Fibroblast of upper back skin (primary cell): ENCODE results near the gene OR52N5.
A peak's percentile ranks its signal among the peaks of the same experiment; 100 is the strongest.

Source experiments
- DNase-seq: peaks from one replicate; pipeline ENCODE4 v3.0.0-alpha.2; 2013

The OR52N5 gene

DNA sequence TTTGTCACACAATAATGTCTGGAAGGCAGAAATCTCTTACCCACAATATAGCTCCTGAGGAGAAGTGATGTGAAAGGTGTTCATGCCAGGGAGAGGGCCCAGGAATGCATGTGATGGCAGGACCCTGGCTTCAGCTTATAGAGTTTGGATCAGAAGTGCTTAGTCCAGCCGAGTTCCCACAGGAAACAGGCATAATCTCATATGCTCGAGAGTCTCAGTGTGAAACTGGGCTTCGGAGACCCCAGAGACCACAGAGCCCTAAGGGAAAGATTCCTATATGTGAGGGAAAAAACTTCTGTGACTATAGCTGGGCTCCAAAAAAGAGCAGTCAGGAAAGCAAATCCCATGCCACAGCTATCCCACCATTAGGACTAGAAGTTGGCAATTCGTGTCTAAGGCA, at the start of gene OR52N5:
Gene OR52N5 (minus strand): TSS at position 101 of the 400 bp plus-strand sequence. CDS start 4,721 bp downstream, outside the sequence.
- DNase-seq: no peak

- DNase-seq: no peak
Observed at GRCh38 chr11:5831196-5831829, 48.2 kb upstream of the OR52N5 start.

- DNase-seq: no peak
Observed at GRCh38 chr11:5818245-5818886, 35.2 kb upstream of the OR52N5 start.

DNA sequence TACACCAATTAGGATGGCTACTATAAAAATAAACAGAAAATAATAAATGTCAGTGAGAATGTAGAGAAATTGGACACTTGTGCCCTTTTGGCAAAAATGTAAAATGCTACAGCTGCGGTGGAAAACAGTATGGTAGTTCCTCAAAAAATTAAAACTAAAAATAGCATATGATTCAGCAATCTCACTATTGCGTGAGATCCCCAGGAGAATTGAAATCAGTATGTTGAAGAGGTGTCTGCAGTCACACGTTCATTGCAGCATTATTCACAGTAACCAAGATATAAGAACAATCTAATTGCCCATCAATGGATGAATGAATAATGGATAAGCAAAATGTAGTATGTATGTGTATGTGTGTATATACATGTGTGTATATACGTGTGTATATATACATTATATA, 32.4 kb upstream of the OR52N5 start:
- DNase-seq: no peak

GRCh38 chr11:5809905-5810795, 27.0 kb upstream of the OR52N5 start:
- no peak for DNase-seq

DNA sequence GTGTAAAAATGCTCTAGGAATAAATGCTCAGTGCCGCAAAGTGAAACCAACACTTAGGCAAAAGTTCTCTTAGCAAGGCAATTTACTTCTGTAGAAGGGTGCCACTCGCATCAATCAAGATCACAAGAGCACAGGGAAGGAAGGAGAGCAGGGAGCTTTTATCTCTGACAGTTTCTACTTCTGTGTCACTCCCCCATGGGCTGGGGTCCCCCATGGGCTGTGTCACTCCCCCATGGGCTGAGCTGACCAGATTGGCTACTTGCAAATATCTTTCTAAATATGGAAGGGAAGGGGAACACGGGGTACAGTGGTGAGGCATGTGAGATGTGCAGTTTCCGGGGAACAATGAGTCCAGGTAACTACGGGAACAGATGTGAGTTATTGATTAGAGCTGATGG, 26.0 kb upstream of the OR52N5 start:
- DNase-seq: no peak

DNA sequence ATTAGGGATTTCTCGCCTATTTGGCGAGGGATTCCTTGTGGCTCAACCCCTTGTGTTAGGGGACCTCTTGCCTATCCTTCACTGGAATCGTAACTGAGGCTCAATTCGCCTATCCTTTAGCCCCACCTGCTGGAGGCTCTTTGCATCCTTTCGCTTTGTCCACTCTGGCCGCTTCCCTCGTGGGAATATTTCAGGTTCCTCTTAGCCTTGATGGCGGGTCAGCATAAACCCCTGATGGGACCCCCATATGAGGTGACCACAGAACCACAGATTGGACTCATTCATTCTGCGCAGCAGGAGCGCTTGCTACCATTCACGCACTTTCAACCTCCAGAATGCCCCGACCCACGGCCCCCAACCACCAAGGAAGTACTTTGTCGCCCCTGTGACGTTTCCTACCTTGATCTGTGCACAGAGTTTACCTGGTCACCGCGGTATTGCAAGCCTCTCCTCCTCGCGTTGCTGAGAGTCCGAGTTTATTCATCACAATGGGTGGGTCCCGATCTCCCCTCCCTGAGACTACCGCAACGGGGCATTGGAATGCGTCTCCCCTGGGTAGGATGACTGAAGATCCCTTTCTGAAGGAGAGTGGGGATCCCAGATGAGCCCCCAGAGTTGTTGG, 25.5 kb upstream of the OR52N5 start, which contains the start of gene OR52N2:
Gene OR52N2 (plus strand): TSS at position 425 of the 622 bp plus-strand sequence. CDS start 11,412 bp downstream, outside the sequence.
- DNase-seq: peak; percentile 72

GRCh38 chr11:5807580-5807979, 24.4 kb upstream of the OR52N5 start:
- no peak for DNase-seq

GRCh38 chr11:5803982-5804381, 20.8 kb upstream of the OR52N5 start:
- DNase-seq: no peak

DNA sequence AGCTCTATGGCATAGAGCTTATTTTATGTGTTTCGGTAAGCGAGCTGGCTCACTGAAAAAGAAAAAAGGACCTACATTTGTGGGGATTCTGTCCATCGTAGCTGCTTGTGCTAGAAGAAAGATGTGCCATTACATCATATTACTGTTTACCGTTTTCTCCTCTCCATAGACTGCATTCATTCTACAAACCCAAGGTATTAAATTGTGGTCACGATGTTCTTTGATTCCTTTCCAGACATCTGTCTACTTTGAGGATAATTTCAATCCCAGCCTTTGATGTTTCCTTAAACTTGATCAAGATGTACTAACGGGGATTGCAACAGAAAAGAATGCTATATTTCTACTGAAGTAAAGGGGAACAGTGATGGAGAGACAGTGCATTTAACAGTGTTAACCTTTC, 13.4 kb upstream of the OR52N5 start:
- no peak for DNase-seq

DNA sequence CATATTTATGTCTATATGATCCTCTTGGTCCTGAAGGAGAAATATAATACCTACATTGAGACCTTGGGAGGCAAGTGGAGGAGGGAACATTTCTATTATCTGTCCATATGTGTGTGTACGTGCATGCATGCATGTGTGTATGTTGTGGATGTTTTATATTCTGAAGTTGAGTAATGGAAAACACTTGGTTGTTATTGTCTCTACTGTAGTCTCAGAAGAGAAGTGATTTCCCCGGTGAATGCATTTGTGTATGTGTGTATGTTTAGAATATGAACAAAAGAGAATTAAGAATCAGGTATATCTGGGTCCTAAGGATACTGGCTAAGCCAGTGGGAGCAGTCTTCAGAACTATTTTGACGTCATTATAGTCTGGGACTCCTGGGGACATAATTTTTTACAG, 8.0 kb upstream of the OR52N5 start, which contains the start of gene OR52N1:
Gene OR52N1 (minus strand): TSS at position 101 of the 400 bp plus-strand sequence. CDS start 2,449 bp downstream, outside the sequence.
- DNase-seq: no peak

- peak; percentile 0 for DNase-seq
Observed at GRCh38 chr11:5767056-5767455, 16.1 kb downstream of the OR52N5 start.

DNA sequence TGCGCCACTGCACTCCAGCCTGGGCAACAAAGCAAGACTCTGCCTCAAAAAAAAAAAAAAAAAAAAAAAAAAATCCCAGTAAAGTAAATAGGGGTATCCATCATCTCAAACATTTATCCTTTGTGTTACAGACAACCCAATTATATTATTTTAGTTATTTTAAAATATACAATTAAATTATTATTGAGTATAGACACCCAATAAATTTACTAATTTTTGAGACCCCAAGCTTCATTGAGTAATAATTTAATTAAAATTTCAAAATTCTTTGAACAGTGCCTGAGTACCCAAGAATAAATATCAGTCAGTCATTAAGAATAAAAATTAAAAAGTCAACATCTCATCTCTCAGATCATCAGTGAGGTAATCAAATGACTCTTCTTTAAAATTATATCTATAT, 29.2 kb downstream of the OR52N5 start, which contains the start of gene OR52N4:
Gene OR52N4 (plus strand): TSS at position 301 of the 400 bp plus-strand sequence. CDS start 498 bp downstream, outside the sequence.
- DNase-seq: no peak

DNA sequence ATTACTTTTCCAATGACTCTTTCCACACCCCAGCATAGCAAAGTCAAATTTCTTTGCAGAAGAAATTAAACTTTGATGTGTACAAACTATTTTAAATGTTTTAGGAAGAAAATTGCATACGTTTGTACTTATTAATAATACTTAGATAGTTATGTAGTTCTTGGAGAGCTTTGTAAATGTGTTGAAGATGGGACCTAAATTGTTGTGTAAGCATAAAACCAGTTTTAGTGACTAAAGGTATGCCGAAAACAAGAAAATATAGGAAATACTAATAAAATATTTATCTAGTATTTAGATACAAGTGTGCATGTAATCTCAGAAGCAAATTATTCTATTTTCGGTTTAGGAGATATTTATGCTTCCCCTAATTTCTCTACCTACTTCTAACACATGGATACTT, 33.3 kb downstream of the OR52N5 start:
- no peak for DNase-seq

- no peak for DNase-seq
Observed at GRCh38 chr11:5746614-5747013, 36.5 kb downstream of the OR52N5 start.

- no peak for DNase-seq
Observed at GRCh38 chr11:5738431-5738830, 44.7 kb downstream of the OR52N5 start.

DNA sequence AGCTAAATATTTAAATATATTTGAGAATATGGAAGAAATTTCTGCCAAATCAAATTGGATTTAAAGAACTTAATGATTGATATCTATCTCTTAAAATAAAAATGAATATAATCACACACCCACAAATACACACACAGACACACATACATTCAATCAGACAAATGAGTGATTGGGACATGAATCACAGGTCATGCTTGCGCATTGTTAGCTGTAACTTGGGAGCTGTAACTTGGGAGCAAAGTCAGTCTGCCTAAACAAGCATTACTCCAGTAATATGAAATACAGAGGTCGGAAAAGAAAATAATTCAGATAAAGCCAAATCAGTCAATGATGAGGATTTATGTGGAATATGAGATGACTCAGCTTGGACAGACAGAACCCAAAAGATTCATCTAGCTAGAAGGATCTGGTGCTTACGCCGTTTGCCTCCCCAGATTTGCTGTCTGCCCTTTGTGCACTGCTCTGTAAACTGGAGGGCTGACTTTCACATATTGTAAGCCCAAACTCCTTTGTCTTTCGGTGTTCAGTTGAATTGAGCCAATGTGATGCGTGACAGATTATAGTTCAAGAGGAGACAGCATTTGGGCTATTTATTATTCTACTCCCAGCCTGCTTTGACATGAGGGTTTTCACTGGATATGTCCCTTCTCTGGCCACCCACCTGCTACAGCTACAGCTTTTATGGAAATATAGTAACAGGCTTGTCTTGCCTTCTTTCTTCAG, 45.3 kb downstream of the OR52N5 start:
- peak; percentile 29 for DNase-seq

DNA sequence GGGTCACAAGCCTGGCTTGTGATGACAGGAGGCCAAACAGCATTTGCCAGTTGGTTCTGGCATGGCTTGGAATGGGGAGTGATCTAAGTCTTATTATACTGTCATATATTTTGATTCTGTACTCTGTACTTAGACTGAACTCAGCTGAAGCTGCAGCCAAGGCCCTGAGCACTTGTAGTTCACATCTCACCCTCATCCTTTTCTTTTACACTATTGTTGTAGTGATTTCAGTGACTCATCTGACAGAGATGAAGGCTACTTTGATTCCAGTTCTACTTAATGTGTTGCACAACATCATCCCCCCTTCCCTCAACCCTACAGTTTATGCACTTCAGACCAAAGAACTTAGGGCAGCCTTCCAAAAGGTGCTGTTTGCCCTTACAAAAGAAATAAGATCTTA, 46.1 kb downstream of the OR52N5 start:
- peak; percentile 75 for DNase-seq

GRCh38 chr11:5736396-5736795, 46.8 kb downstream of the OR52N5 start, which contains the start of gene OR56B1:
TSS of gene OR56B1 (plus strand) at chr11:5736448. CDS start at chr11:5736517, 69 bp downstream.
- DNase-seq: peak; percentile 6

- no peak for DNase-seq
Observed at GRCh38 chr11:5727691-5728090, 55.5 kb downstream of the OR52N5 start.

GRCh38 chr11:5726351-5726750, 56.8 kb downstream of the OR52N5 start:
- DNase-seq: no peak
